GM20000 (cell line): ENCODE measurements around the gene KIF18B.
A peak's percentile ranks its signal among the peaks of the same experiment; 100 is the strongest.

Source experiments
- DNase-seq: peaks from one replicate; pipeline ENCODE4 v3.0.0; 2012; ENCODE audit warnings: low spot score
- CTCF ChIP-seq: IDR thresholded peaks from 2 replicates; pipeline ENCODE4 v1.5.1; 2012; ENCODE audit warnings: mild to moderate bottlenecking, control low read depth; ENCODE audit errors: extremely low read depth, missing control alignments

The KIF18B gene

GRCh38 chr17:44968225-44969143 lies 20.9 kb upstream of the KIF18B start, which contains the start of gene C1QL1:
Gene C1QL1 (minus strand): TSS chr17:44968303. CDS start chr17:44968048, 255 bp downstream.
- peak; percentile 100 for DNase-seq
- no peak for TF ChIP-seq CTCF

- no peak for TF ChIP-seq CTCF
- DNase-seq = peak; percentile 59
Observed at GRCh38 chr17:44967907-44968224, 20.3 kb upstream of the KIF18B start.

GRCh38 chr17:44967026-44967906 lies 19.7 kb upstream of the KIF18B start:
- DNase-seq = no peak
- TF ChIP-seq CTCF = no peak

GRCh38 chr17:44966348-44967025 lies 18.9 kb upstream of the KIF18B start:
- DNase-seq = no peak
- TF ChIP-seq CTCF = no peak

- TF ChIP-seq CTCF = no peak
- DNase-seq = no peak
Observed at GRCh38 chr17:44965481-44966234, 18.1 kb upstream of the KIF18B start.

GRCh38 chr17:44961921-44962350 lies 14.4 kb upstream of the KIF18B start:
- no peak for DNase-seq
- TF ChIP-seq CTCF = no peak
